ENCODE measurements around the gene C2orf81. TPM values are rescaled to one million over a fixed set of nuclear protein-coding genes. Genes with fewer than 3 reads are reported as not detected.

The C2orf81 gene
- 3.1 and 4.1 TPM in 2 replicates for total RNA-seq

GRCh38 chr2:74421221-74421870 lies at the start of gene C2orf81, which contains the start of gene WDR54:
TSS of gene C2orf81 (minus strand) at chr2:74421619. CDS start at chr2:74421560, 59 bp downstream.
TSS of gene WDR54 (plus strand) at chr2:74421730. CDS start at chr2:74422154, 424 bp downstream.

GRCh38 chr2:74458132-74458937 lies 36.9 kb upstream of the C2orf81 start, which contains the start of gene WBP1:
TSS of gene WBP1 (plus strand) at chr2:74458438. CDS start at chr2:74458603, 165 bp downstream.

GRCh38 chr2:74454654-74455511 lies 33.5 kb upstream of the C2orf81 start, which contains the start of gene INO80B:
TSS of gene INO80B (plus strand) at chr2:74455087. CDS start at chr2:74455117, 30 bp downstream.

DNA sequence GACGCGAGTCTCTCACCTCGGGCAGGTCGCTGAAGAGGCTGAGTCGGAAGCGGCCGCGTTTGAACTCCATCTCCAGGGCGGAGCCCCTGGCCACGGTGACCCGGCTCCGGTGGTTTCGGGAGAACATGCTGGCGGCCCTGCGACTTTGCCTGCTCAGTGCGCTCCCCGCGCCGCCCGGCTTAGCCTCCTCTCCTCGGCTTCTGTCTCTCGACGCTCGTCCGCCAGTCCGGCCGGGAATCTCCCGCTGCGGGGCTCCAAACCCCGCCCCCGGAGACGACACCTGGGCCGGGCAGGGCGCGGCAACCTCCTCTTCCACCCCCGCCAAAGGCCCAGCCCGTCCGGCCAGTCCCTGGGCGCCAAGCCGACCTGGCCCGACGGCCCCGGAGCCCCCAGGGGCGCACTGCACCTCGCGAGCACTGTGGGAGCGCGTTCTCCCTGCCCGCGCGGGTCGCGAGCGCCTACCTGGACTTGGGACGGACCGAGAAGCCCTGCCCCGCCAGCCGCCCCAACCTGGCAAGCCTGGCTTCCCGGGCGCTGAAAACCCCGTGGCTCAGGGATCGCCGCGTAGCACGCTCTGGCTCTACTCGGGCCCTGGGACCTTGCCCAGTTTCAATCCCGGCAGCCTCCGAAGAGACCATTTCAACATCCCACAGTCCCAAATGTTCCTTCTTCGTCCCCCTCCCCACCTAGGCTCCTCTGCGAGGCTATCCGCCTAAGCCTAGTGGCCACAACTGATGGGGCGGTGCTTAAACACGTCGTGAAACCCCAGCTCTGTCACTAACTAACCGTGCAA lies 20.5 kb upstream of the C2orf81 start, which contains the start of gene RTKN:
Gene RTKN (minus strand): TSS at position 248 of the 793 bp plus-strand sequence. CDS start 121 bp downstream, at position 127.

DNA sequence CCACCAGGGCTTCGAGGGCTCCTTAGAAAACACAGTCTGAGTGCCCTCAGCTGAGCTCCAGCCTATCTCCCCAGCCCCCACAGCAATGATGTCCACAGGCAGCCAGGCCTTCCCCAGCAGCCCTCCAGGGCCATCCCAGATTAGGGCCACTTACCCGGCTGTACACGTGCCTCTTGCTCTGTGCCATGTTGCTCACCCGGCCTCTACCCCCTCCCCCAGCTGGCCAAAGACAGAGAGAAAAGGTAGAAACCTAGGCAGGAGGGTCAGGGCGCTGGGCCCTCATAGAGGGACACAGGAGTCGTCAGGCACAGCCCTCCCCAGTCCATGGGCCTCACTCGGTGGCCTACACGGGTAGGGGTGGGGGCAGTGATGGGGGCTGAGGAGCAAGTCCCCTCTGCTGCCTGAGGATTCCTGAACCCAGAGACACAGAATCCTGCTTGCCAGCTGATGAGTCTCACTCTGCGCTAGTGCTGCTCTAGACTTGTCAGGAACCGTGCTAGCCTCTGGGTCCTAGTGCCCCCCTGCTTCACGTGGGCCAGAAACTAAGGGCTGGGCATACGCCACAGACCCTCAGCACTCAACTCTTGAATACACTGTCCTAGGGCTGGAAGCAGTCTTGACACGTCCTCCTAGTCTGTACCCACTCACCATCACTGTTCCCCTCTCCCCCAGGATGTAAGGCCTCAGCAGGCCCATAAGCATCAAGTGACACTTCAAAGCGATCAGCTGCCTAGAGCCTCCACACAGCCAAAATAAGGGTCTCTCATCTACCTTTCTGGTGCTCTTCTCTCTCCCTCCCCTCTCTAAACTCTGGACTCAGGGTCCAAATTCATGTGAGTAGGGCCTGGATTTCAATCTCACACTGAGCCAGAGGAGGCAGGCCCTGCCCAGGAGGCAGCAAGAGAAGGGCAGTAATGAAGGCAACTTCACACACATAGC lies 41.3 kb downstream of the C2orf81 start, which contains the start of gene DCTN1:
Gene DCTN1 (minus strand): TSS at position 461 of the 939 bp plus-strand sequence. CDS start 274 bp downstream, at position 187.

Other genes starting within 250 kb of the C2orf81 start
- 67.5 and 121 TPM in 2 replicates for gene MOB1A, start 242.7 kb downstream of the C2orf81 start, total RNA-seq
- 79.7 and 114 TPM in 2 replicates for gene MTHFD2, start 223.0 kb downstream of the C2orf81 start, total RNA-seq
- gene SLC4A5, start 78.2 kb downstream of the C2orf81 start, total RNA-seq: 1.2 and 1.6 TPM in 2 replicates
- gene DCTN1, start 41.3 kb downstream of the C2orf81 start, total RNA-seq: 135 and 148 TPM in 2 replicates
- gene WDR54, start 111 bp upstream of the C2orf81 start, total RNA-seq: 27.9 and 43.5 TPM in 2 replicates
- 76.2 and 119 TPM in 2 replicates for gene RTKN, start 20.3 kb upstream of the C2orf81 start, total RNA-seq
- 15.7 and 18.1 TPM in 2 replicates for gene INO80B, start 33.5 kb upstream of the C2orf81 start, total RNA-seq
- gene WBP1, start 36.8 kb upstream of the C2orf81 start, total RNA-seq: 74.5 and 130 TPM in 2 replicates
- gene MOGS, start 43.8 kb upstream of the C2orf81 start, total RNA-seq: 55.7 and 92.6 TPM in 2 replicates
- 24.1 and 31.8 TPM in 2 replicates for gene MRPL53, start 51.1 kb upstream of the C2orf81 start, total RNA-seq
- gene CCDC142, start 61.4 kb upstream of the C2orf81 start, total RNA-seq: 28.7 and 43.6 TPM in 2 replicates
- 20.4 and 23.6 TPM in 2 replicates for gene TTC31, start 61.5 kb upstream of the C2orf81 start, total RNA-seq
- 1.8 and 7.9 TPM in 2 replicates for gene LBX2, start 78.0 kb upstream of the C2orf81 start, total RNA-seq
- 19.6 and 22.9 TPM in 2 replicates for gene PCGF1, start 86.1 kb upstream of the C2orf81 start, total RNA-seq
- gene TLX2, start 92.8 kb upstream of the C2orf81 start, total RNA-seq: not detected in 2 replicates
- 0.33 and 0.39 TPM in 2 replicates for gene DQX1, start 104.6 kb upstream of the C2orf81 start, total RNA-seq
- 71.5 and 128 TPM in 2 replicates for gene AUP1, start 108.1 kb upstream of the C2orf81 start, total RNA-seq
- 34.9 and 40.0 TPM in 2 replicates for gene HTRA2, start 108.3 kb upstream of the C2orf81 start, total RNA-seq
- gene LOXL3, start 132.3 kb upstream of the C2orf81 start, total RNA-seq: 0.39 TPM in 1 of 2 replicates, not detected in the other
- 4.9 and 5.5 TPM in 2 replicates for gene DOK1, start 133.1 kb upstream of the C2orf81 start, total RNA-seq
- 0.39 and 0.43 TPM in 2 replicates for gene M1AP, start 226.7 kb upstream of the C2orf81 start, total RNA-seq
- gene SEMA4F, start 232.6 kb upstream of the C2orf81 start, total RNA-seq: 4.3 and 5.1 TPM in 2 replicates